OCI-LY1 (cell line): ENCODE data around the gene MACROD2.

Experiments
- H2AFZ ChIP-seq: fragments of 200-600 bp; sonication (generic), shearing (Covaris generic); 2 replicates; pipeline ENCODE4 v1.6.0; 2014; ENCODE audit warnings: antibody characterized with exemption, mild to moderate bottlenecking, low read length
- H3F3A ChIP-seq: fragments of 200-600 bp; sonication (generic), shearing (Covaris generic); 2 replicates; pipeline ENCODE4 v1.6.0; 2014; ENCODE audit warnings: mild to moderate bottlenecking, antibody characterized with exemption, low read length, moderate library complexity; ENCODE audit not compliant: insufficient read depth
- H3K27ac ChIP-seq: fragments of 200-600 bp; sonication (generic); 2 replicates; pipeline ENCODE4 v1.5.1; 2014; ENCODE audit warnings: low read length, mixed run types, mild to moderate bottlenecking, low read depth; ENCODE audit not compliant: poor library complexity, severe bottlenecking
- H3K27me3 ChIP-seq: fragments of 200-600 bp; sonication (generic); 2 replicates; pipeline ENCODE4 v1.6.0; 2014; ENCODE audit warnings: antibody characterized with exemption, mild to moderate bottlenecking, low read length, moderate library complexity; ENCODE audit not compliant: insufficient read depth
- H3K36me3 ChIP-seq: fragments of 200-600 bp; sonication (generic); 2 replicates; pipeline ENCODE4 v1.6.1; 2014; ENCODE audit warnings: mild to moderate bottlenecking, antibody characterized with exemption, low read length, moderate library complexity, mixed read lengths; ENCODE audit not compliant: insufficient read depth
- H3K4me1 ChIP-seq: fragments of 200-600 bp; sonication (generic); 2 replicates; pipeline ENCODE4 v1.5.1; 2014; ENCODE audit warnings: mild to moderate bottlenecking, low read length, moderate library complexity; ENCODE audit not compliant: insufficient read depth, severe bottlenecking
- H3K4me2 ChIP-seq: fragments of 200-600 bp; sonication (generic), shearing (Covaris generic); 2 replicates; pipeline ENCODE4 v1.6.1; 2014; ENCODE audit warnings: low read length
- H3K4me3 ChIP-seq: fragments of 200-600 bp; sonication (generic); 2 replicates; pipeline ENCODE4 v1.5.1; 2014; ENCODE audit warnings: low read length, low read depth, mild to moderate bottlenecking, mixed read lengths; ENCODE audit not compliant: poor library complexity, severe bottlenecking
- H3K79me2 ChIP-seq: fragments of 200-600 bp; shearing (Covaris generic); 2 replicates; pipeline ENCODE4 v1.6.1; 2016; ENCODE audit warnings: mixed run types, low read length, mixed read lengths; ENCODE audit not compliant: insufficient read depth
- H3K9ac ChIP-seq: fragments of 200-600 bp; sonication (generic), shearing (Covaris generic); 2 replicates; pipeline ENCODE4 v1.6.1; 2014; ENCODE audit warnings: mild to moderate bottlenecking, low read length, mixed read lengths
- H3K9me2 ChIP-seq: fragments of 200-600 bp; sonication (generic), shearing (Covaris generic); 2 replicates; pipeline ENCODE4 v1.6.1; 2014; ENCODE audit warnings: low read depth, mild to moderate bottlenecking, low read length, mixed read lengths
- H3K9me3 ChIP-seq: fragments of 200-600 bp; shearing (Covaris generic); 2 replicates; pipeline ENCODE4 v1.6.1; 2014; ENCODE audit warnings: low read length, mixed read lengths
- H4K20me1 ChIP-seq: fragments of 200-600 bp; sonication (generic), shearing (Covaris generic); 2 replicates; pipeline ENCODE4 v1.6.0; 2016; ENCODE audit warnings: mild to moderate bottlenecking, low read length; ENCODE audit not compliant: insufficient read depth
- EZH2 ChIP-seq: fragments of 200-600 bp; sonication (generic), shearing (Covaris generic); IDR thresholded peaks from 2 replicates; pipeline ENCODE4 v1.8.0; 2017; ENCODE audit warnings: borderline replicate concordance, mixed run types, mild to moderate bottlenecking, antibody characterized with exemption, low read length, moderate library complexity, mixed read lengths
- TF ChIP-seq, protein P1 (sequence below): fragments of 200-600 bp; sonication (generic), shearing (Covaris generic); IDR thresholded peaks from 2 replicates; pipeline ENCODE4 v1.5.1; 2017; ENCODE audit warnings: mild to moderate bottlenecking, antibody characterized with exemption, low read length, moderate library complexity, mixed read lengths

Gene MACROD2

DNA sequence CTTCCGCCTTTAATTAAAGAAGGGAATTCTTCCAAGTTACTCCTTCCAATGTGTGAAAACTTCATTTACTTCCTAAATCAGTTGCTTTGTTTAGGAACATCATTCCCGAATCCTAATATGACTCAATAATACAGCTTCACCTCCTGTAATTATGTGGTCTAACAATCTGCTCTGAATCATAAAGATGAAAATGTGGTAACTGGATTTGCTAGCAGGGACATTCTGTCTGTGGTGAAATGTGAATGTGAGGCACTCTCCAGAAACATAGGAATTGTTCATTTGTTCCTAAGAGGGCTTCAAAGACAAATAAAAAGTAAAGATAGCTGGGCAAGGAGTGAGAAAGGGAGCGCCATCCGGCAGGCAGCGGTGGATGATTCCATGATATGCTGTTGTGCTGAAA is 1899.8 kb downstream of the MACROD2 start:
- no peaks in the 10 kb centered on the region for H3K9me3 ChIP-seq
- no peaks in the 10 kb centered on the region for H3K27me3 ChIP-seq
- H3K4me1 ChIP-seq, result no peaks in the 10 kb centered on the region
- H3K36me3 ChIP-seq, result no peaks in the 10 kb centered on the region
- no peaks in the 10 kb centered on the region for H3K9me2 ChIP-seq
- no peaks in the 10 kb centered on the region for H3K79me2 ChIP-seq
- H3K4me3 ChIP-seq, result no peak overlapping the region
- H3F3A ChIP-seq, result no peaks in the 10 kb centered on the region
- no peak overlapping the region for H3K9ac ChIP-seq
- H3K27ac ChIP-seq, result no peak overlapping the region
- TF ChIP-seq, protein P1, sequence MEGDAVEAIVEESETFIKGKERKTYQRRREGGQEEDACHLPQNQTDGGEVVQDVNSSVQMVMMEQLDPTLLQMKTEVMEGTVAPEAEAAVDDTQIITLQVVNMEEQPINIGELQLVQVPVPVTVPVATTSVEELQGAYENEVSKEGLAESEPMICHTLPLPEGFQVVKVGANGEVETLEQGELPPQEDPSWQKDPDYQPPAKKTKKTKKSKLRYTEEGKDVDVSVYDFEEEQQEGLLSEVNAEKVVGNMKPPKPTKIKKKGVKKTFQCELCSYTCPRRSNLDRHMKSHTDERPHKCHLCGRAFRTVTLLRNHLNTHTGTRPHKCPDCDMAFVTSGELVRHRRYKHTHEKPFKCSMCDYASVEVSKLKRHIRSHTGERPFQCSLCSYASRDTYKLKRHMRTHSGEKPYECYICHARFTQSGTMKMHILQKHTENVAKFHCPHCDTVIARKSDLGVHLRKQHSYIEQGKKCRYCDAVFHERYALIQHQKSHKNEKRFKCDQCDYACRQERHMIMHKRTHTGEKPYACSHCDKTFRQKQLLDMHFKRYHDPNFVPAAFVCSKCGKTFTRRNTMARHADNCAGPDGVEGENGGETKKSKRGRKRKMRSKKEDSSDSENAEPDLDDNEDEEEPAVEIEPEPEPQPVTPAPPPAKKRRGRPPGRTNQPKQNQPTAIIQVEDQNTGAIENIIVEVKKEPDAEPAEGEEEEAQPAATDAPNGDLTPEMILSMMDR, result no peak
- TF ChIP-seq EZH2, result no peak
- no peak overlapping the region for H2AFZ ChIP-seq
- no peak overlapping the region for H3K4me2 ChIP-seq
- no peaks in the 10 kb centered on the region for H4K20me1 ChIP-seq

DNA sequence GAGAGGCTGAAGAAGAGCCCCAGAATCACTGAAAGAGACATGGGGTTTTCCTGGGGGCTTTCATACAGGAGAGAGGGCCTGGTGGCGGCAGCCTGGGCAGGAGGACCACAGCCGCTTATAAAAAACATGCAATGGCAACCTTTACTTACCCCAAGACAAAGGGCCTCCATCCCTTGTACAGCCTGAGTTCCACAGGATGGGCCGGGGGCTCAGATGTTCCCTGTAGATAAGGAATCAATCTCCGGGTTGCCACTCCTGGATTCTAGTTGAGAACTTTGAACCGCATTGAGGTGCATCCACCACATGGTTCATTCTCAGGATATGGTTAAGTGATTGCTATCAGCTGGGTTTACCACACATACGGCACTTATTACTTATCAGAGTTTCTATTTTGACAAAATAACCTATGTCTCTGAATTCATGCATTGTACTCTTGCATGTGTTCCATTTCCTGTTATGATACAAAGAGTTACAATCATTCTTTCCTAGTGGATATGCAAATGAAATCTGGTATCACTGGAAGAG is 1900.3 kb downstream of the MACROD2 start:
- Histone ChIP-seq H3K4me2 (no peak overlapping the region), H3K36me3 (no peaks in the 10 kb centered on the region), H3K9me2 (no peaks in the 10 kb centered on the region), H3K4me3 (no peak overlapping the region), H3K27me3 (no peaks in the 10 kb centered on the region), H4K20me1 (no peaks in the 10 kb centered on the region), H3K79me2 (no peaks in the 10 kb centered on the region), H3K9ac (no peak overlapping the region), H3K27ac (no peak overlapping the region), H2AFZ (no peak overlapping the region), H3K4me1 (no peaks in the 10 kb centered on the region), H3K9me3 (no peaks in the 10 kb centered on the region), H3F3A (no peaks in the 10 kb centered on the region)
- no peak for TF ChIP-seq EZH2
- TF ChIP-seq, protein P1, result no peak

DNA sequence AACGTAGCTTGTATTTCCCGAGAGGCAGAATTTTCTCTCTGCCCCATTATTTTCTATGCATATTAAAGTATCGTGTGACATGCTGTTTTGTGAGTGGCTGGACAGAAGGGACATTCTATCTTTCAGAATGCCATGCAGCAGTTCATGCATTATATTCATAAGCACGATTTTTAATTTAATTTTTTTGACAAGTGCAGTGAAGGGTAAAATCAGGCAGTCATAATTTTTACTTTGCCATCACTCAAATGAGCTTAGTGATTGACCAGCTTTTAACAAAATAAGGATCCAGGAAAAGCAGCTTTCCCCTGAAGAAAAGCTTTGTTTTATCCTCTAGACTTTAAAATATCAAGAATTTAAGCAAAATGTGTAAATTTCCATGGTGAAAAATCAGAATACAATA is 1904.7 kb downstream of the MACROD2 start:
- Histone ChIP-seq H3K79me2 (no peaks in the 10 kb centered on the region), H3K27ac (no peak overlapping the region), H4K20me1 (no peaks in the 10 kb centered on the region), H3K4me3 (no peak overlapping the region), H3K27me3 (no peaks in the 10 kb centered on the region), H3K36me3 (no peaks in the 10 kb centered on the region), H3K9me3 (no peaks in the 10 kb centered on the region), H2AFZ (no peak overlapping the region), H3F3A (no peaks in the 10 kb centered on the region), H3K9me2 (no peaks in the 10 kb centered on the region), H3K4me1 (no peaks in the 10 kb centered on the region), H3K4me2 (no peak overlapping the region), H3K9ac (no peak overlapping the region)
- TF ChIP-seq EZH2, result no peak
- TF ChIP-seq, protein P1, result no peak
